GM12891 (cell line): ENCODE measurements around the gene ASTN2.

Experiments used
- DNase-seq: peaks from one replicate; pipeline ENCODE4 v3.0.0; 2011; ENCODE audit warnings: low spot score; ENCODE audit not compliant: insufficient read length
- FAIRE-seq: peaks from 2 replicates; lab custom pipeline; 2011; peaks lifted over from hg19 to GRCh38; lab: Jason Lieb, UNC
- PAX5 ChIP-seq: IDR thresholded peaks from 2 replicates; pipeline ENCODE4 v1.6.1; 2011; ENCODE audit warnings: low read length, moderate library complexity, mild to moderate bottlenecking; ENCODE audit not compliant: insufficient read depth, severe bottlenecking
- POLR2A ChIP-seq: IDR thresholded peaks from 2 replicates; pipeline ENCODE4 v1.6.1; 2011; ENCODE audit warnings: low read depth, low read length, control low read depth
- POLR2AphosphoS5 ChIP-seq: IDR thresholded peaks from 2 replicates; pipeline ENCODE4 v1.6.1; 2011; ENCODE audit warnings: low read depth, low read length, control low read depth
- POU2F2 ChIP-seq: IDR thresholded peaks from 2 replicates; pipeline ENCODE4 v1.6.1; 2011; ENCODE audit warnings: low read depth, mild to moderate bottlenecking, control low read depth, low read length, moderate library complexity
- SPI1 ChIP-seq: IDR thresholded peaks from 2 replicates; pipeline ENCODE4 v1.6.1; 2011; ENCODE audit warnings: low read depth, low read length, control low read depth
- TAF1 ChIP-seq: IDR thresholded peaks from 2 replicates; pipeline ENCODE4 v1.6.1; 2011; ENCODE audit warnings: low read depth, low read length, control low read depth

Gene ASTN2

GRCh38 chr9:117377046-117377445, 37.8 kb downstream of the ASTN2 start:
- TF ChIP-seq POLR2AphosphoS5 = no peak
- TF ChIP-seq SPI1 = no peak
- TF ChIP-seq PAX5 = no peak
- no peak for TF ChIP-seq TAF1
- TF ChIP-seq POU2F2 = no peak
- TF ChIP-seq POLR2A = no peak
- DNase-seq (no peak), FAIRE-seq (no peak)

- no peak for TF ChIP-seq POU2F2
- no peak for TF ChIP-seq SPI1
- TF ChIP-seq POLR2A = no peak
- no peak for TF ChIP-seq POLR2AphosphoS5
- DNase-seq (no peak), FAIRE-seq (no peak)
Measured at GRCh38 chr9:117375956-117376355, 38.9 kb downstream of the ASTN2 start.

GRCh38 chr9:117374076-117374725, 40.7 kb downstream of the ASTN2 start:
- no peak for TF ChIP-seq PAX5
- TF ChIP-seq POLR2AphosphoS5 = no peak
- no peak for TF ChIP-seq TAF1
- no peak for TF ChIP-seq POLR2A
- TF ChIP-seq POU2F2 = no peak
- TF ChIP-seq SPI1 = no peak
- DNase-seq = no peak
- no peak for FAIRE-seq

GRCh38 chr9:117368684-117369230, 46.1 kb downstream of the ASTN2 start:
- DNase-seq (no peak), FAIRE-seq (no peak)
- no peak for TF ChIP-seq PAX5
- no peak for TF ChIP-seq POLR2A
- no peak for TF ChIP-seq SPI1
- no peak for TF ChIP-seq POU2F2
- no peak for TF ChIP-seq TAF1
- TF ChIP-seq POLR2AphosphoS5 = no peak

- DNase-seq (no peak), FAIRE-seq (no peak)
Measured at GRCh38 chr9:117365438-117365837, 49.4 kb downstream of the ASTN2 start.

GRCh38 chr9:117363006-117363405, 51.9 kb downstream of the ASTN2 start:
- no peak for DNase-seq
- no peak for TF ChIP-seq SPI1
- no peak for TF ChIP-seq POU2F2
- no peak for TF ChIP-seq PAX5
- no peak for TF ChIP-seq POLR2A
- no peak for TF ChIP-seq TAF1
- no peak for TF ChIP-seq POLR2AphosphoS5
- no peak for FAIRE-seq

More at GRCh38 chr9:117365438-117365837, 49.4 kb downstream of the ASTN2 start:
- TF ChIP-seq POLR2AphosphoS5 (no peak), TAF1 (no peak), POLR2A (no peak), POU2F2 (no peak), PAX5 (no peak), SPI1 (no peak)

- FAIRE-seq (no peak), DNase-seq (no peak)
- no peak for TF ChIP-seq PAX5
- no peak for TF ChIP-seq POLR2A
- no peak for TF ChIP-seq SPI1
- TF ChIP-seq POU2F2 = no peak
- TF ChIP-seq POLR2AphosphoS5 = no peak
Measured at GRCh38 chr9:117359910-117360309, 54.9 kb downstream of the ASTN2 start.

- FAIRE-seq (no peak), DNase-seq (no peak)
- TF ChIP-seq POU2F2 (no peak), PAX5 (no peak), POLR2AphosphoS5 (no peak)
Measured at GRCh38 chr9:117355542-117355941, 59.3 kb downstream of the ASTN2 start.

GRCh38 chr9:117354997-117355396, 59.9 kb downstream of the ASTN2 start:
- DNase-seq (no peak), FAIRE-seq (no peak)
- TF ChIP-seq TAF1 (no peak), POLR2A (no peak), POU2F2 (no peak), POLR2AphosphoS5 (no peak), PAX5 (no peak), SPI1 (no peak)
